PC-3 (cell line): ENCODE measurements around the gene ZCCHC2. TPM values are rescaled to one million over a fixed set of nuclear protein-coding genes. Genes with fewer than 3 reads are reported as not detected.

Experiments used
- ATAC-seq: fragments of 200-7000 bp; cut with Tn5 transposase; 2 replicates; pipeline ENCODE4 v1.9.1; 2020; ENCODE audit warnings: mild to moderate bottlenecking, moderate library complexity
- BruUV-seq: library from RNA; stranded (reverse); fragments of 400-500 nt; replicated peaks from 2 replicates; lab custom pipeline; 2021; lab: Mats Ljungman, UMichigan
- CTCF ChIA-PET: fragments of 300-600 bp; sonication (Branson Sonifier 250); formaldehyde crosslinking; loops from one replicate; lab custom pipeline; 2022; ENCODE audit warnings: antibody characterized with exemption; lab: Charles Lee
- POLR2A ChIA-PET: fragments of 300-600 bp; sonication (Branson Sonifier 250); formaldehyde crosslinking; loops from one replicate; lab custom pipeline; 2022; ENCODE audit warnings: antibody characterized with exemption; ENCODE audit not compliant: unreplicated experiment; lab: Charles Lee
- DNase-seq: peaks from one replicate; pipeline ENCODE4 v3.0.0-alpha.2; 2015
- H2AFZ ChIP-seq: fragments of 300-600 bp; sonication (generic); 2 replicates; pipeline ENCODE4 v1.6.0; 2016; ENCODE audit warnings: antibody characterized with exemption, low read length
- H3F3A ChIP-seq: fragments of 300-600 bp; sonication (generic); one replicate; pipeline ENCODE4 v1.6.0; 2017; ENCODE audit warnings: antibody characterized with exemption, low read length, control low read depth, mild to moderate bottlenecking; ENCODE audit not compliant: unreplicated experiment
- H3K27ac ChIP-seq: fragments of 300-600 bp; sonication (generic); 2 replicates; pipeline ENCODE4 v1.5.1; 2016; ENCODE audit warnings: mild to moderate bottlenecking, low read length
- H3K27me3 ChIP-seq: fragments of 300-600 bp; sonication (generic); 2 replicates; pipeline ENCODE4 v1.6.1; 2016; ENCODE audit warnings: low read length, mixed read lengths
- H3K36me3 ChIP-seq: fragments of 300-600 bp; sonication (generic); 2 replicates; pipeline ENCODE4 v1.6.1; 2016; ENCODE audit warnings: low read depth, mixed run types, low read length, mixed read lengths
- H3K4me1 ChIP-seq: fragments of 300-600 bp; sonication (generic); 2 replicates; pipeline ENCODE4 v1.5.1; 2016; ENCODE audit warnings: low read length; ENCODE audit not compliant: insufficient read depth
- H3K4me2 ChIP-seq: fragments of 300-600 bp; sonication (generic); 2 replicates; pipeline ENCODE4 v1.6.0; 2016; ENCODE audit warnings: low read length
- H3K4me3 ChIP-seq: fragments of 300-600 bp; sonication (generic); 2 replicates; pipeline ENCODE4 v1.5.1; 2016; ENCODE audit warnings: mild to moderate bottlenecking, low read length, mixed read lengths
- H3K79me2 ChIP-seq: fragments of 300-600 bp; sonication (generic); 2 replicates; pipeline ENCODE4 v1.6.1; 2017; ENCODE audit warnings: low read length, mixed read lengths
- H3K9ac ChIP-seq: fragments of 300-600 bp; sonication (generic); 2 replicates; pipeline ENCODE4 v1.6.0; 2016; ENCODE audit warnings: mild to moderate bottlenecking, low read length
- H3K9me2 ChIP-seq: fragments of 300-600 bp; sonication (generic); replicated peaks from 2 replicates; pipeline ENCODE4 v1.6.1; 2016; ENCODE audit warnings: mixed run types, low read length, mixed read lengths
- H3K9me3 ChIP-seq: fragments of 300-600 bp; sonication (generic); 2 replicates; pipeline ENCODE4 v1.6.1; 2016; ENCODE audit warnings: low read length, mixed read lengths
- H4K20me1 ChIP-seq: fragments of 300-600 bp; sonication (generic); 2 replicates; pipeline ENCODE4 v1.6.1; 2016; ENCODE audit warnings: low read length, mixed read lengths
- CTCF ChIP-seq: fragments of 300-600 bp; sonication (generic); conservative IDR thresholded peaks from 2 replicates; pipeline ENCODE4 v1.5.1; 2017; ENCODE audit warnings: antibody characterized with exemption, low read depth, mild to moderate bottlenecking, low read length
- EZH2 ChIP-seq: fragments of 300-600 bp; sonication (generic); IDR thresholded peaks from one replicate; pipeline ENCODE4 v1.6.1; 2017; ENCODE audit warnings: antibody characterized with exemption, mild to moderate bottlenecking, low read length; ENCODE audit not compliant: unreplicated experiment
- EZH2phosphoT487 ChIP-seq: fragments of 300-600 bp; sonication (generic); IDR thresholded peaks from 2 replicates; pipeline ENCODE4 v1.6.1; 2018; ENCODE audit warnings: mild to moderate bottlenecking, antibody characterized with exemption, low read length, borderline replicate concordance
- intact Hi-C: fragments of 100-400 bp; cut with micrococcal nuclease; formaldehyde crosslinking; loops from 2 replicates; pipeline ENCODE4 v1.9.0; 2023
- total RNA-seq: library from RNA; depleted of rRNA; stranded (reverse); fragments of >200 nt; gene quantifications from 2 replicates; pipeline ENCODE4 v1.2.3, GENCODE V29; 2014

ZCCHC2 gene
- total RNA-seq, 1 experiment from 2014 or later, result 17.3 TPM

- no peaks in the 10 kb centered on the region for H3K36me3 ChIP-seq
- BruUV-seq, result no TSS peak
- H3K27me3 ChIP-seq, result peaks cover 5% of the 10 kb centered on the region; the same call in 1 of the 2 replicates
- no peak overlapping the region for H3K9ac ChIP-seq
- H4K20me1 ChIP-seq, result no peaks in the 10 kb centered on the region
- no peaks in the 10 kb centered on the region for H3K9me2 ChIP-seq
- H3K4me3 ChIP-seq, result peak overlapping the region; percentile 31; the same call in 1 of the 2 replicates
- no peaks in the 10 kb centered on the region for H3K4me1 ChIP-seq
- peak; percentile 43 for ATAC-seq
- DNase-seq, result no peak
- H2AFZ ChIP-seq, result peak overlapping the region; percentile 15; the same call in 1 of the 2 replicates
- POLR2A ChIA-PET, result no interaction called here
- H3K9me3 ChIP-seq, result no peaks in the 10 kb centered on the region
- no peaks in the 10 kb centered on the region for H3F3A ChIP-seq
- H3K4me2 ChIP-seq, result peak overlapping the region; percentile 62
- intact Hi-C loops, result no loop called here
- CTCF ChIA-PET, result no interaction called here
- no peak overlapping the region for H3K27ac ChIP-seq
- H3K79me2 ChIP-seq, result no peaks in the 10 kb centered on the region
- TF ChIP-seq CTCF, result no peak
- TF ChIP-seq EZH2, result no peak
- TF ChIP-seq EZH2phosphoT487, result no peak
Measured at GRCh38 chr18:62596145-62597005, 73.5 kb downstream of the ZCCHC2 start.

DNA sequence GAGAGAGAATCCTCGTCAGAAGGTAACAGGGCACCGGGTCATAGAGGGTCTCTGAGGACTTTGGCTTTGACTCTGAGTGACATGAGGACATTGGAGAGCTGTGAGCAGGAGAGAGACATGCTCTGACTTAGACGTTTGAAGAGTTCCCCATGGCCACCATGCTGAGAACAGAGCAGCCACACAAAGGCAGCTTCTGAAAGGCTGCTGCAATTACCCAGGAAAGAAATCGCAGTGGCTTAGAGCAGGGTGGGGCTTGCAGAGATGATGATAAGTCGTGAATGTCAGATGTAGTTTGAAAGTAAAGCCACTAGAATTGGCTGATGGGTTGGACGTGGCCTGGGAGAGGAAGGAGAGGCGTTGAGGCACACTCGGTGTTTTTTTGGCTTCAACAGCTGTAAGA lies 79.0 kb downstream of the ZCCHC2 start:
- Histone ChIP-seq H3K9me2 (no peaks in the 10 kb centered on the region), H3K79me2 (no peaks in the 10 kb centered on the region), H3K27ac (no peak overlapping the region), H3K9ac (no peak overlapping the region), H3K9me3 (no peaks in the 10 kb centered on the region), H3K27me3 (peaks cover 3% of the 10 kb centered on the region; the same call in 1 of the 2 replicates), H3K4me2 (no peak overlapping the region), H4K20me1 (no peaks in the 10 kb centered on the region), H3F3A (no peaks in the 10 kb centered on the region), H2AFZ (no peak overlapping the region), H3K4me3 (no peak overlapping the region), H3K36me3 (no peaks in the 10 kb centered on the region), H3K4me1 (no peaks in the 10 kb centered on the region)
- ATAC-seq (no peak), DNase-seq (no peak)
- CTCF ChIA-PET, result no interaction called here
- intact Hi-C loops, result no loop called here
- TF ChIP-seq EZH2 (no peak), CTCF (no peak), EZH2phosphoT487 (no peak)
- POLR2A ChIA-PET, result no interaction called here
- no TSS peak for BruUV-seq

GRCh38 chr18:62602706-62603105 lies 79.9 kb downstream of the ZCCHC2 start:
- H3K27ac ChIP-seq, result no peak overlapping the region
- no peak overlapping the region for H3K4me3 ChIP-seq
- no peaks in the 10 kb centered on the region for H3K79me2 ChIP-seq
- TF ChIP-seq EZH2, result no peak
- no peak for TF ChIP-seq CTCF
- TF ChIP-seq EZH2phosphoT487, result no peak
- H3K4me2 ChIP-seq, result no peak overlapping the region
- no peaks in the 10 kb centered on the region for H3K36me3 ChIP-seq
- H3K9ac ChIP-seq, result no peak overlapping the region
- no peaks in the 10 kb centered on the region for H3K4me1 ChIP-seq
- intact Hi-C loops, result no loop called here
- H3K9me2 ChIP-seq, result no peaks in the 10 kb centered on the region
- no TSS peak for BruUV-seq
- POLR2A ChIA-PET, result no interaction called here
- H4K20me1 ChIP-seq, result no peaks in the 10 kb centered on the region
- H3K27me3 ChIP-seq, result no peaks in the 10 kb centered on the region
- H2AFZ ChIP-seq, result no peak overlapping the region
- DNase-seq (no peak), ATAC-seq (no peak)
- no peaks in the 10 kb centered on the region for H3F3A ChIP-seq
- CTCF ChIA-PET, result no interaction called here
- H3K9me3 ChIP-seq, result no peaks in the 10 kb centered on the region
